Activated T-cell treated with anti-CD3 and anti-CD28 coated beads, Interleukin-2, amount 50 U/mL, for 24 hours (primary cell): ENCODE results near the gene TMEM87B.
"Not testable (repeated sequence)": the region's sequence is repeated elsewhere in the genome, so short reads cannot be mapped to it uniquely, and the experiment has no call there.

ENCODE experiments used
- DNase-seq: peaks from one replicate; pipeline ENCODE4 v3.0.0-alpha.2; 2020
- H3K27ac Mint-ChIP-seq: 2 replicates; pipeline ENCODE4 v1.8.0; 2020; ENCODE audit warnings: mild to moderate bottlenecking, mixed read lengths
- H3K27me3 Mint-ChIP-seq: 2 replicates; pipeline ENCODE4 v1.8.0; 2020; ENCODE audit warnings: mixed read lengths
- H3K36me3 Mint-ChIP-seq: 2 replicates; pipeline ENCODE4 v1.8.0; 2020; ENCODE audit warnings: low read depth, mixed read lengths
- H3K4me1 Mint-ChIP-seq: 2 replicates; pipeline ENCODE4 v1.8.0; 2020; ENCODE audit warnings: low read depth, mixed read lengths
- H3K4me3 Mint-ChIP-seq: 2 replicates; pipeline ENCODE4 v1.8.0; 2020; ENCODE audit warnings: mild to moderate bottlenecking, moderate library complexity, mixed read lengths
- H3K9me3 Mint-ChIP-seq: 2 replicates; pipeline ENCODE4 v1.8.0; 2020; ENCODE audit warnings: mixed read lengths

Gene TMEM87B

GRCh38 chr2:112108178-112108832 lies 53.2 kb downstream of the TMEM87B start:
- H3K27ac Mint-ChIP-seq = no peak overlapping the region
- no peak for DNase-seq
- H3K27me3 Mint-ChIP-seq = no peaks in the 10 kb centered on the region
- H3K9me3 Mint-ChIP-seq = peaks cover 23% of the 10 kb centered on the region
- peaks cover 5% of the 10 kb centered on the region for H3K4me1 Mint-ChIP-seq
- no peak overlapping the region for H3K4me3 Mint-ChIP-seq
- H3K36me3 Mint-ChIP-seq = peaks cover 93% of the 10 kb centered on the region

- Mint-ChIP-seq H3K27ac (no peak overlapping the region), H3K9me3 (peaks cover 23% of the 10 kb centered on the region)
These were observed 54.2 kb downstream of the TMEM87B start for GRCh38 chr2:112109278-112109677.

GRCh38 chr2:112110966-112111365 lies 55.9 kb downstream of the TMEM87B start:
- peaks cover 75% of the 10 kb centered on the region for H3K36me3 Mint-ChIP-seq
- H3K27ac Mint-ChIP-seq = no peak overlapping the region
- H3K27me3 Mint-ChIP-seq = no peaks in the 10 kb centered on the region
- peaks cover 23% of the 10 kb centered on the region for H3K9me3 Mint-ChIP-seq
- H3K4me3 Mint-ChIP-seq = no peak overlapping the region
- H3K4me1 Mint-ChIP-seq = peaks cover 8% of the 10 kb centered on the region
- DNase-seq = no peak

More at GRCh38 chr2:112109278-112109677, 54.2 kb downstream of the TMEM87B start:
- Mint-ChIP-seq H3K36me3 (peaks cover 85% of the 10 kb centered on the region), H3K4me3 (no peak overlapping the region), H3K27me3 (no peaks in the 10 kb centered on the region), H3K4me1 (peaks cover 7% of the 10 kb centered on the region)
- no peak for DNase-seq

GRCh38 chr2:112113354-112113753 lies 58.3 kb downstream of the TMEM87B start:
- Mint-ChIP-seq H3K27ac (peak overlapping the region; percentile 81), H3K36me3 (peaks cover 76% of the 10 kb centered on the region)

GRCh38 chr2:112118148-112118547 lies 63.1 kb downstream of the TMEM87B start:
- no peak for DNase-seq
- Mint-ChIP-seq H3K27ac (no peak overlapping the region), H3K9me3 (no peaks in the 10 kb centered on the region), H3K36me3 (peaks cover 29% of the 10 kb centered on the region), H3K4me1 (peaks cover 8% of the 10 kb centered on the region), H3K4me3 (no peak overlapping the region), H3K27me3 (no peaks in the 10 kb centered on the region)

More at GRCh38 chr2:112113354-112113753, 58.3 kb downstream of the TMEM87B start:
- not testable (repeated sequence) for H3K4me1 Mint-ChIP-seq, H3K27me3 Mint-ChIP-seq, DNase-seq, H3K4me3 Mint-ChIP-seq
- peaks cover 17% of the 10 kb centered on the region for H3K9me3 Mint-ChIP-seq

GRCh38 chr2:112121682-112122254 lies 66.7 kb downstream of the TMEM87B start:
- H3K4me3 Mint-ChIP-seq = no peak overlapping the region
- peaks cover 21% of the 10 kb centered on the region for H3K36me3 Mint-ChIP-seq
- no peak for DNase-seq

GRCh38 chr2:112129060-112129459 lies 74.0 kb downstream of the TMEM87B start:
- Mint-ChIP-seq H3K9me3 (peaks cover 19% of the 10 kb centered on the region), H3K27ac (no peak overlapping the region), H3K4me1 (peaks cover 6% of the 10 kb centered on the region), H3K27me3 (no peaks in the 10 kb centered on the region), H3K4me3 (no peak overlapping the region), H3K36me3 (peaks cover 2% of the 10 kb centered on the region)
- no peak for DNase-seq

More at GRCh38 chr2:112121682-112122254, 66.7 kb downstream of the TMEM87B start:
- H3K4me1 Mint-ChIP-seq = peaks cover 10% of the 10 kb centered on the region
- H3K9me3 Mint-ChIP-seq = peaks cover 2% of the 10 kb centered on the region
- no peaks in the 10 kb centered on the region for H3K27me3 Mint-ChIP-seq
- H3K27ac Mint-ChIP-seq = no peak overlapping the region

GRCh38 chr2:112133344-112133743 lies 78.3 kb downstream of the TMEM87B start:
- Mint-ChIP-seq H3K4me3 (no peak overlapping the region), H3K36me3 (no peaks in the 10 kb centered on the region), H3K4me1 (peaks cover 14% of the 10 kb centered on the region), H3K27ac (no peak overlapping the region), H3K27me3 (peaks cover 17% of the 10 kb centered on the region), H3K9me3 (peaks cover 9% of the 10 kb centered on the region)
- DNase-seq = no peak

GRCh38 chr2:112134120-112134519 lies 79.1 kb downstream of the TMEM87B start:
- no peak for DNase-seq
- peaks cover 20% of the 10 kb centered on the region for H3K27me3 Mint-ChIP-seq
- H3K9me3 Mint-ChIP-seq = peaks cover 8% of the 10 kb centered on the region
- H3K4me1 Mint-ChIP-seq = peaks cover 14% of the 10 kb centered on the region
- no peaks in the 10 kb centered on the region for H3K36me3 Mint-ChIP-seq
- no peak overlapping the region for H3K4me3 Mint-ChIP-seq
- H3K27ac Mint-ChIP-seq = no peak overlapping the region

GRCh38 chr2:112136096-112136495 lies 81.0 kb downstream of the TMEM87B start:
- H3K27ac Mint-ChIP-seq = no peak overlapping the region
- H3K4me3 Mint-ChIP-seq = no peak overlapping the region
- H3K36me3 Mint-ChIP-seq = no peaks in the 10 kb centered on the region
- H3K9me3 Mint-ChIP-seq = peaks cover 8% of the 10 kb centered on the region
- peaks cover 30% of the 10 kb centered on the region for H3K27me3 Mint-ChIP-seq
- H3K4me1 Mint-ChIP-seq = peaks cover 16% of the 10 kb centered on the region
- DNase-seq = no peak

GRCh38 chr2:112137516-112138158 lies 82.6 kb downstream of the TMEM87B start:
- H3K4me1 Mint-ChIP-seq = peaks cover 12% of the 10 kb centered on the region
- peaks cover 6% of the 10 kb centered on the region for H3K9me3 Mint-ChIP-seq
- H3K4me3 Mint-ChIP-seq = peak overlapping the region; percentile 51
- H3K27me3 Mint-ChIP-seq = peaks cover 38% of the 10 kb centered on the region
- no peaks in the 10 kb centered on the region for H3K36me3 Mint-ChIP-seq
- peak overlapping the region; percentile 37 for H3K27ac Mint-ChIP-seq
- peak; percentile 46 for DNase-seq

GRCh38 chr2:112138159-112139032 lies 83.3 kb downstream of the TMEM87B start, which contains the start of gene FBLN7:
Gene FBLN7 (plus strand): TSS chr2:112138385. CDS start chr2:112138656, 271 bp downstream.
- Mint-ChIP-seq H3K4me1 (peaks cover 10% of the 10 kb centered on the region), H3K27ac (peak within 1 kb of the TSS; percentile 37), H3K9me3 (peaks cover 2% of the 10 kb centered on the region), H3K36me3 (no peaks in the 10 kb centered on the region), H3K4me3 (peak within 1 kb of the TSS; percentile 58), H3K27me3 (peaks cover 38% of the 10 kb centered on the region)
- DNase-seq = no peak

- H3K9me3 Mint-ChIP-seq, H3K27ac Mint-ChIP-seq, H3K4me3 Mint-ChIP-seq, DNase-seq, H3K36me3 Mint-ChIP-seq: not testable (repeated sequence)
- Mint-ChIP-seq H3K27me3 (peaks cover 38% of the 10 kb centered on the region), H3K4me1 (peaks cover 10% of the 10 kb centered on the region)
These were observed 84.1 kb downstream of the TMEM87B start for GRCh38 chr2:112139033-112139614.

GRCh38 chr2:112139661-112140204 lies 84.7 kb downstream of the TMEM87B start:
- Mint-ChIP-seq H3K4me1 (peaks cover 10% of the 10 kb centered on the region), H3K27me3 (peaks cover 38% of the 10 kb centered on the region)
- H3K4me3 Mint-ChIP-seq, DNase-seq, H3K36me3 Mint-ChIP-seq, H3K27ac Mint-ChIP-seq, H3K9me3 Mint-ChIP-seq: not testable (repeated sequence)
